NCI-H2227 (cell line): ENCODE data around the gene ADPRM.
"Not testable (repeated sequence)": the region's sequence is repeated elsewhere in the genome, so short reads cannot be mapped to it uniquely, and the experiment has no call there.

Experiments
- DNase-seq: peaks from one replicate; lab custom pipeline; 2025; ENCODE audit not compliant: unreplicated experiment; lab: John Stamatoyannopoulos, UW

Gene ADPRM

GRCh38 chr17:10697092-10698081 lies at the start of gene ADPRM, which contains the start of gene SCO1:
Gene ADPRM (plus strand): TSS chr17:10697594. CDS start chr17:10704927, 7,333 bp downstream.
Gene SCO1 (minus strand): TSS chr17:10697533. CDS start chr17:10697507, 26 bp downstream.
- DNase-seq: peak; percentile 93

- DNase-seq: no peak
Observed at GRCh38 chr17:10648381-10648780, 49.0 kb upstream of the ADPRM start.

DNA sequence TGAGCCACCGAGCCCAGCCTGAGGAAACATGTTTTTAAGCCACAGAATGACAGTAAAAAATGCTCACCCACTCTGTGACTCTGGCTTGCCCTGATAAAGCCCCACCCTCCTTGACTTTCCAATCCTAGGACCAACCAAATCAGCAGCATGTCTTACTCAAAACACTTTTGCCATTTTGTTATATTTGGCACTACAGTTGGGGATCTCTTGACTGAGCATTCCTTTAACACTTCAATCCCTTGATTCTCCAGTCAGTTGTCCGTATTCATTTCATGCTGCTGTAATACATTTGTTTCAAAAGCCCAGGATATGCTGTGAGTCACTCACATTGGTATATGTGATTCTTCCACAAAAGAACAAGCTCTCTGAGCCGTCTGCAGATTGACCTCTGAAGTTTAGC lies 48.4 kb upstream of the ADPRM start:
- DNase-seq: no peak

GRCh38 chr17:10649602-10650001 lies 47.8 kb upstream of the ADPRM start:
- no peak for DNase-seq

DNA sequence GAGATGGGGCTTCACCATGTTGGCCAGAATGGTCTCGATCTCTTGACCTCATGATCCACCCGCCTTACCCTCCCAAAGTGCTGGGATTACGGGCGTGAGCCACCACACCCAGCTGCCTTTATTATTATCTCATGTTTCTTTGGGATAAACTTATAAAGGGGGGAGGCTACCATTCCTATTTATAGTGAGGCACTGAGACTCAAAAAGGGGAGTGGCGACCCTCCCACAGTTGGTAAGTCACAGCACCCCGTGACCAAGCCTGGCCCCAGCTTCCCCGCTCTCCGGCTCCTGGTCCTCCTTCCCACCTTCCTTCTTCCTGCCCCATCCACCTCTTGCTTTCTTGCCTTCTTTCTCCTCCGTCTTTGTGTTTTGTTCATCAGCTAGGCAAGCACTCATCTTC lies 45.5 kb upstream of the ADPRM start:
- DNase-seq: no peak

DNA sequence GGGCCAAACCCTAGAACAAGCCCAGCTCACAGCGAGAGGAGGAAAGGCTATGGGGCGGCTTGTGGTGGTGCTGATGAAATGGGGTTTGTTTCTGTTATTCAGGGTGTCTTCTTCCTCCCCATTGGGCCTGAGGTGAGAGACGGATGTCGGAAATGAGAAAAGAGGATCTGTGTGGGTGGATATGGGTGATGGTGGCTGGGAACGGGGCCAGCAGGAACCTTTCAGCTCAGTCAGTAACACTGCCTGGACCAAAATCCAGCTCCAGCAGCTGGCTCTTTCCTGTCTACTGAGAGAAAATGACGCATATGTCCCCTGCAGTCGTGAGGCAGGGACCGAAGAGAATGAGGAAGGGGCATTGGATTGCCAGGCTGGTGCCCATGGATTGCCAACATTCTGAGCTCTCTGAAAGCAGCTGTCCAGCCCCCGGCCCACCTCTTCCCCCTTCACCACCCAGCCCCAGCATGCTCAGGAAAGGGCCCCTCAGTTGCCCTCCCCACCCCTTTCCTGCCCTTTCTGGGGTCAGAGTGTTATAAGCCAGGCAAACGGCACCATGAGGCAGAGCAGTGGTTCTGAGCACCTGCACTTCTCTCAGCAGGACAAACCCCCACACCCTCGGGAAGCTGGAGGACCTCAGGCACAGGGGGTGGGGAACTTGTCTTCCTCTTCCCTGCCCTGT lies 44.3 kb upstream of the ADPRM start:
- no peak for DNase-seq

GRCh38 chr17:10653987-10654386 lies 43.4 kb upstream of the ADPRM start:
- DNase-seq: no peak

DNA sequence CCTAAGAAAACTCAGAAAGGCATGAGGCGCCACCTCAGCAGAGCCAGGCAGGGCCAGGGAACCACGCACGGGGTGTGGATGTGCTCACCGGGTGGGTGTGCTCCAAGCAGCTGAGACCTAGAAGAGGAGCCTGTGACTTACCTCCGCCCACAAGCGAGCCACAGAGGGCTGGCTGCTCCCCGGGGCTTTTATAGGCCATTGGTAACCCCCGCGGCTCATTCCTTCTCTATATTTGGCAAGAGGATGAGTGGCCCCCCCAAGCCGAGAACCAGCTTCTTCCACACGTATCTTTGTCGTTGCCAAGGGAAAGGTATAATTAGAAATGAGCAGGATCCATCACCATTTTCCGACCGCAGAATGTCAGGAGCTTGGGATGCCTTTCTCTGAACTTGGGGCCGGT lies 40.2 kb upstream of the ADPRM start, which contains the start of gene MYH3:
TSS of gene MYH3 (minus strand) at position 162 of the 400 bp plus-strand sequence. CDS start 2,245 bp downstream, outside the sequence.
- DNase-seq: peak; percentile 10

GRCh38 chr17:10657879-10658278 lies 39.5 kb upstream of the ADPRM start:
- DNase-seq: no peak

GRCh38 chr17:10661437-10661836 lies 36.0 kb upstream of the ADPRM start:
- no peak for DNase-seq

DNA sequence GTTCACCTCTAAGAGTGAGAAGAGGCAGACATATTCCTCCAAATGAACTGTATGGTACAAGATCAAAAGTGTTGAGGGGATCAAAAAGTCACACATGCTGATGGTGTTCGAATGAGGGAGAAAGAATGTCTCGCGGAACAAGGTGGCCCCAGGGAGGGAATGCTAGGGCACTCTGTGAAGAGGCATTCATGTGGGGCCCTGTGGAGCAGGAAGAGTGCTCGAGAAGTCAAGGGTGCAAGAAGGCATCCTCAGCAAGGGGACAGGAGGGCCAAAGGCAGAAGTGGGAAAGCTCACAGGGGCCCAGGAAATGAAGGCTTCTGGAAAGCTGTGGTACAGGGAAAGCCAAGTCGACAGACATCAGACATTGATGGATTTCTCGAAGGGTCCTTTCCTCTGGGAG lies 34.2 kb upstream of the ADPRM start:
- no peak for DNase-seq

DNA sequence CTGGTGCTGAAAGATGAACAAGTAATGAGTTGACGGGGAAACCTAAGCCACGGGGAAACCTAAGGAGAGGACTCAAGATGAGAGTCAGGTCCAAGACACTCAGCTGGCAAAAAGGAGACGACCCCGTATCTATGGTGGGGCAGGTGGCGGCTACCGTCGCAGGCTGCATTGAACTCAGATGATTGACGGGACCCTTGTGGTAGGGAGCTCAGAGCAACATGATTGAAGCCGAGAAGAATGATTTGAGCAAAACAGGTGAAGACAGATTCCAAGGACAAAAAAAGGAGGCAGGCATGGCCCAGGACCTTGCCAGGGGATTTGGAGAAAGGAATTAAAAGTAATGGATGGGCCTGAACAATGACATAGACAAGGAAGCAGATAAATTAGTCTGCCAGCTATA lies 32.8 kb upstream of the ADPRM start:
- DNase-seq: no peak

DNA sequence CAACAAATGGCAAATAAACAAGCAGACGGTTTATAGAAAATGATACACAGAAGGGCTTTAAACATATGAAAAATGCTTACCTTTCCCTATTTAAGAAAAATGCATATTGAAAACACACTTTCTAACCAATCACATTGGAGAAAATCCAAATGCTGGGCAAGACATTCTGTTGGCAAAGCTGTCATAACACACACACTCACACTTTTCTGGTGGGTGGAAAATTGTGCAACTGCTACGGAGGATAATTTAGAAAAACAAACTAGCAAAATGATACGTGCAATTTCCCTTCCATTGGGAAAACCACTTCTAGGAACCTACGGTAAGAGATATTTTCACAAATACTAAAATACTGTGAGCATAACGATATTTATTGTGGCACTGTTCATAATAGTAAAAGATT lies 30.5 kb upstream of the ADPRM start:
- DNase-seq: no peak

DNA sequence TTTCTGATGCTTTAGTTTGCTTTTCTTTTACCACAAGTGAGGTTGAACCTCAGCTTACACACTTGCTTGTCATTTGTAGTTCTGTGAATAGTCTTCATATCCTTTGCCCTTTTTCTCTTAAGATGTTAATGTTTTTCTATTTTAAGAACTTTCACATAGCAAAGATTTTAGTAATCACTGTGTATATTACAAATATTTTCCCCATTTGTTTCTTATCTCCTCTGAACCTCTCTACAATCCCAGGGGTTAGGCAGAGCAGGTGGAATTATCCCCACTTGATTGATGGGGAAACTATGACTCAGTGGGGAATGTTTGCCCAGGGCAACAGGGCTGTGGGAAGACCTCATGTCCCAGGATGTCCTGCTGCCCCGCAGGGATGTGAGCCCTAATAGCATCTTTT lies 28.6 kb upstream of the ADPRM start:
- DNase-seq: no peak

- no peak for DNase-seq
Observed at GRCh38 chr17:10673312-10673711, 24.1 kb upstream of the ADPRM start.

DNA sequence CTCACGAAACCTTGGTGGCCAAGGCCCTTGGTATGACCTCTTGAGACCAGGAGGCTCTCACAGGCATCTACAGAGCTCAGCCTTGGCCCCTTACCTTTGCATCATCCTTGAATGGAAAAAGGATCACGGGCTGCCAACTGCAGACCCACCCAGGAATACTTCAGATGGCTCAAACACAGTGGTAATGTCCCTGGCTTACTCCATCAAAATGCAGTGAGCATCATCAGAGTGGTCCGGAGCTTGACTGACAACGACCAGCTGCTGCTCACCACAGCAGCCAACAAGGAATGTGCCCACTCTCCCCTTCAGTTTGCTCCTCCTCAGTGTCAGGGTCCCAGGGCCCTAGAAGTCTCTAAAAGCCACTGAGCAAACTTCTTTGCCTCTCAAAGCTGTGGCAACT lies 22.7 kb upstream of the ADPRM start:
- DNase-seq: no peak

- no peak for DNase-seq
Observed at GRCh38 chr17:10681866-10682446, 15.4 kb upstream of the ADPRM start.

- peak; percentile 25 for DNase-seq
Observed at GRCh38 chr17:10683853-10684252, 13.5 kb upstream of the ADPRM start.

DNA sequence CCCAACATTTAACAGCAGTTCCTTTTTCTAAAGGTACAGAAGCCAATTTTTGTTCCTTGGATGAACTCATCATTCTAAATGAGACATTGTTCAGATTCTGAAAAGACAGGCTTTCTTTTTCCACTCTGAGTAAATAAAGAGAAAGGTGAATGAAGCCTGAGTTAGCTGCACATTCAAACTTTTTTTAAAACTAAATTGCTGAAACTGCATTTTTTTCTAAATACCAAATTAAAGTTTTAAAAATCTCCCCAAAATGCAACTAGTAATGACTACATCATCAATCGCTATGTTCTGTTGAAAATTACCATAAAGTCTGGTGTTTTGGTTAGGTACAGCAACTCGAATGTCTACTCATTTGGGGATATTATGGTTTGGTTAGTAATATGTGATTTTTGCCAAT lies 9.9 kb upstream of the ADPRM start:
- DNase-seq: no peak

DNA sequence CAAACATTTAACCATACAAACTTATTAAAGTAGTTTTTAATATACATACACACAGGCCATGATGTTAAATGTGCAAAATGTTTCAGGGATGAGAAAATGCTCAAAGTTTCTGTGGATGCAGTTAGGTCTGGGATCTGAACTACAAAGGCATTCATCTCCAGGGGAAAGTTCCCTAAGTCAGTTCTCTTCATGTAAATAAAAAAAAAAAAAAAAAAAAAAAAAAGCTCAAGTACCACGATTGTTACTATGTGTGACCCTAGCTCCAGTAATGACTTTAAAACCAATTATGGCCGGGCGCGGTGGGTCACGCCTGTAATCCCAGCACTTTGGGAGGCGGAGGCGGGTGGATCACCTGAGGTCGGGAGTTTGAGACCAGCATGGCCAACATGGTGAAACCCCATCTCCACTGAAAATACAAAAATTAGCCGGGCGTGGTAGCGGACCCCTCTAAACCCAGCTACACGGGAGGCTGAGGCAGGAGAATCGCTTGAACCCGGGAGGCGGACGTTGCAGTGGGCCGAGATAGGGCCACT lies 1.5 kb upstream of the ADPRM start:
- DNase-seq: not testable (repeated sequence)

DNA sequence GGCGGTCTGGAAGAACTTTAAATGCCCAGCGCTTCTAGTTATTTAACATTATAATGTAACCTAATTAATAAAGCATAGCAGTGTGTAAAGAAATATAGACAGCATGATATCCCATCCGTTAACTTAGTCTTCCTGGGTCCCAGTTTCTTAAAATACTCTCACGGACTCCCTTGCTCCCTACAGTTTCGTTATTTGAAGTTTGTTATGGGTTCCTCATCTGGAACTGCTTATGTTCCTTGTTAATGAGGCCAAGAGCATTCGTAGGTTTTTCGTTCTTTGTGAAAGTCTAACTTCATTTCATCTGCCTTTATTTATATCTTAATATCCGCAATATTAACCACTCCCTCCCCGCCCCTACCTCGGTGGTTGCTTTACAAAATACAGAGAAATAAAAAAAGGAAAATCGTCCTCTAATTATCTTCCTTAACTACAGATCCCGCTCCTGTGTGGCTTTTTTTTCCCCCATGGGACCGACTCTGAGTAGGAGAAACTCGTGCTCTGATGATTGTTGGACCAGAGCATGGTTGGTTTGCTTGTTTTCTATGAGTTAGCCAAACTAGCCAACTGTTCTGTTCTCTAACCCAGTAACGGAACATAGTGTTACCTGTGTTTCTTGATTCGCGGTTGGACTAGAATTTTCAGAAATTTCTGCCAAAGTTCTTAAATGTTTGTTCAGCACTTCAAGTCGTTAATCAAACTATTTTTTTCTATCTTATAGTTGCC lies 863 bp downstream of the ADPRM start:
- no peak for DNase-seq
